ENCODE results near the gene SLC16A12.
A peak's percentile ranks its signal among the peaks of the same experiment; 100 is the strongest.
"Not testable (repeated sequence)": the region's sequence is repeated elsewhere in the genome, so short reads cannot be mapped to it uniquely, and the experiment has no call there.

SLC16A12 gene

GRCh38 chr10:89414879-89415821 is 120.2 kb downstream of the SLC16A12 start:
- DNase-seq, result no peak

DNA sequence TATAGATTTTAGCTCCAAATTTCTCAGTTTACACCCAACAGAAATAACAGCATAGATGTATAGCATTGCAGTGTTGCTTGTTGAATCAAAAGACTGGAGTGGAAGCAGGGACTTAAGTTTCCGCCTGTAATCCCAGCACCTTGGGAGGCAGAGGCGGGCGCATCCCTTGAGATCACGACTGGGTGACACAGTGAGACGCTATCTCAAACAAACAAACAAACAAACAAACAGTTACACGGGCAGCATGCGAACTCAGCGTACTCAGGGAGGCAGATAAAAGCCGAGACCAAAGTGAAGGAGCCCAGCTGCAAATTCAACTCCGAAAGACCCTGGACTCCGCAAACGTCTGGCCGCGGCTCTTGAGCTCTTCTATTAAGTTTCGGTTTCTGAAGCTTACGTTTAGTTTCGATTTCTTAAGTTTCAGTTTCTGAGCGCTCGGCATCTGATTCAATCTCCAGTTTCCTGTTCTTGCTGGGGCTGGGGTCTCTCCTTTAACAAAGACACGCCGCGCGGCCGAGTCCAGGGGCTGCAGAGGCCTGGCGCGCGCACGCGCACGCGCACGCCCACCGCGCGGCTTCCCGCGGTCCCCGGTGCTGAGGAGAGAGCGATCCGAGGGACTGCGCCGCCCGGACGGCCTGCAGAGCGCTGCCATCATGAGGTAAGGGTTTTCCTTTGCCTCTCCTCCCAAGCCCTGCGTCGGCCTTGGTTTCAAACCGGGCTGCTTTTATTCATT is 121.1 kb downstream of the SLC16A12 start, which contains the start of gene IFIT5:
Gene IFIT5, plus strand, starts transcription at position 423 of the 733 bp plus-strand sequence. Its CDS starts 231 bp downstream, at position 654.
- peak; percentile 35 for DNase-seq

GRCh38 chr10:89413398-89413912 is 121.9 kb downstream of the SLC16A12 start:
- no peak for DNase-seq

- DNase-seq, result not testable (repeated sequence)
Observed at GRCh38 chr10:89412276-89412675, 123.1 kb downstream of the SLC16A12 start.

DNA sequence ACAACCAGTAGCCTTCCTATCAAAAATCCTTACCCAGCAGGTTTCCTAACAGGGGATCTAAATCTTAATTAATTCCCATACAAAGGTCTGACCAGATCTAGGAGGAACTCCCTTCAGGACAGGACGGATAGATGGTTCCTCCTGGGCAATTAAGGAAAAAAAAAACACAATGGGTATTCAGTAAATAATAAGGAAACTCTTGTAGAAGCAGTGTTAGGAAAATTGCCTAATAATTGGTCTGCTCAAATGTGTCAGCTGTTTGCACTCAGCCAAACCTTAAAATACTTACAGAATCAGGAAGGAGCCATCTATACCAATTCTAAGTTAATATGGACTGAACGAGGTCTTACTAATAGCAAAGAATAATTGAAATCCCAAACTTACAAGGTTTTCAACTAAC is 124.3 kb downstream of the SLC16A12 start:
- DNase-seq, result peak; percentile 19

DNA sequence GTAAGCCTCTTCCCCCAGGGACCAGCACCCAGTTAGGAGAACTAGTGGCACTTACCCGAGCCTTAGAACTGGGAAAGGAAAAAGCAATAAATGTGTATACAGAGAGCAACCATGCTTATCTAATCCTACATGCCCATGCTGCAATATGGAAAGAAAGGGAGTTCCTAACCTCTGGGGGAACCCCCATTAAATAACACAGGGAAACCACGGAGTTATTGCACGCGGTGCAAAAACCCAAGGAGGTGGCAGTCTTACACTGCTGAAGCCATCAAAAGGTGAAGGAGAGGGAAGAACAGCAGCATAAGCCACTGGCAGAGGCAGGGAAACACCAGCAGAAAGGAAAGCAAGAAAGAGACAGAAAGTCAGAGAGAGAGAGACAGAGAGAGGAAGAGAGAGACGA is 124.8 kb downstream of the SLC16A12 start:
- DNase-seq, result not testable (repeated sequence)

DNA sequence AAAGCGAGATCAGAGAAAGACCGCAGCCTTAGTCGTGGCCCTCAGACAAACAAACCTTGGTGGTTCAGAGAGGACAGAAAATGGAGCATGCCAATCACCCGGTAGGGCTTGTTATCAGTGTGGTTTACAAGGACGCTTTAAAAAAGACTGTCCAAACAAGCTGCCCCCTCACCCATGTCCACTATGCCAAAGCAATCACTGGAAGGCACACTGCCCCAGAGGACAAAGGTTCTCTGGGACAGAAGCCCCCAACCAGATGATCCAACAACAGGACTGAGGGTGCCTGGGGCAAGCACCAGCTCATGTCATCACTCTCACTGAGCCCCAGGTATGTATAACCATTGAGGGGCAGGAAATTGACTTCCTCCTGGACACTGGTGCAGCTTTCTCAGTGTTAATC is 126.1 kb downstream of the SLC16A12 start:
- DNase-seq, result not testable (repeated sequence)

GRCh38 chr10:89407792-89408191 is 127.6 kb downstream of the SLC16A12 start:
- DNase-seq, result not testable (repeated sequence)

- not testable (repeated sequence) for DNase-seq
Observed at GRCh38 chr10:89406178-89406577, 129.2 kb downstream of the SLC16A12 start.

GRCh38 chr10:89404104-89405047 is 131.0 kb downstream of the SLC16A12 start:
- DNase-seq, result no peak

DNA sequence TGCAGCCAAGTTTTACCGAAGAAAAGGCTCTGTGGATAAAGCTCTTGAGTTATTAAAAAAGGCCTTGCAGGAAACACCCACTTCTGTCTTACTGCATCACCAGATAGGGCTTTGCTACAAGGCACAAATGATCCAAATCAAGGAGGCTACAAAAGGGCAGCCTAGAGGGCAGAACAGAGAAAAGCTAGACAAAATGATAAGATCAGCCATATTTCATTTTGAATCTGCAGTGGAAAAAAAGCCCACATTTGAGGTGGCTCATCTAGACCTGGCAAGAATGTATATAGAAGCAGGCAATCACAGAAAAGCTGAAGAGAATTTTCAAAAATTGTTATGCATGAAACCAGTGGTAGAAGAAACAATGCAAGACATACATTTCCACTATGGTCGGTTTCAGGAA is 132.4 kb downstream of the SLC16A12 start:
- DNase-seq, result no peak

DNA sequence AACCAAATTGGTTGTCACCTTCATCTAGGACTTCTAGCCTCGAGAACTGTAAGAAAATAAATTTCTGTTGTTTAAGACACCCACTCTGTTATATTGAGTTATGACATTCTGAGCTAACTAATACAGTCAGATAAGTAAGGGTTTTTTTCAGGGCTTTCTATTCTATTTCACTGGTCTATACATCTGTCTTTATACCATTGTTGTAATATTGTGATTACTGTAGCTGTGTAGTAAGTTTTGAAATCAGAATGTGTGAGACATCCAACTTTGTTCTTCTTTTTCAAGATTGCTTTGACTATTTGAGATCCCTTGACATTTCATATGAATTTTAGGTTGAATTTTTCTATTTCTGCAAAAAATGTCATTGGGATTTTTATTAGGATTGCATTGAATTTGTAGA is 135.4 kb downstream of the SLC16A12 start:
- DNase-seq, result no peak

DNA sequence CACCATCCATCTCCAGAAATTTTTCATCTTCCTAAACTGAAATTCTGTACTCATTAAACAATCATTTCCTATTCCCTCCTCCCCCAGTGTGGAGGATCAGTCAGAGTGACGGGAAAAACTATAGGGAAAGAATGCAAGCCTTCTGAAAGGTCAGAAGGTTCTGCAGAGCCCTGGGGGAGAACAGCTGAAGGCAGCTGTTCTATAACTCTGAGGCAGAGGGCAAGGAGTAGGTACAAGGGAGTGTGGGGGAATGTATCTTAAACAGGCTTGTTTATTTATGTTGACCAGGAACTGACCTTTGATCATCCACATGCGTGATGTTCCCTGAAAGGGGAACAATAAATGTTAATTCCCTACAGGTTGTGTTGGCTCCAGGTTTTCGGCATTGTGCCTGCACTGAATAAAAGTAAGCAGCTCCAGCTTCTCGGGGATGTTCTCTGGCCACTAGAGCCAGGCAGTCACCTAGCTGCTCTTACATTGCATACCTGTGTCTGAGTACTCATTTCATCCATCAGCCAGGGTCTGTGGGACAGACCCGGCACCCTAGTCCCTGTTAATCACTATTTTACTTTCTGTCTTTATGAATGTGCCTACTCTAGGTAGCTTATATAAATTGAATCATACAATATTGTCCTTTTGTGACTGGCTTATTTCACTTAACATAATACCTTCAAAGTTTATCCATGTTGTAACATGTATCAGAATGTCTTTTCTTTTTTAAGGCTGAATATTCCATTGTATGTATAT is 137.2 kb downstream of the SLC16A12 start:
- no peak for DNase-seq

- DNase-seq, result no peak
Observed at GRCh38 chr10:89395141-89395540, 140.3 kb downstream of the SLC16A12 start.

- peak; percentile 25 for DNase-seq
Observed at GRCh38 chr10:89393898-89394297, 141.5 kb downstream of the SLC16A12 start.

GRCh38 chr10:89392974-89393373 is 142.4 kb downstream of the SLC16A12 start:
- DNase-seq, result no peak

GRCh38 chr10:89391907-89392756 is 143.3 kb downstream of the SLC16A12 start, which contains the start of gene IFIT1:
IFIT1 (plus strand) TSS chr10:89392623; CDS start chr10:89392713, 90 bp downstream.
- peak; percentile 39 for DNase-seq

DNA sequence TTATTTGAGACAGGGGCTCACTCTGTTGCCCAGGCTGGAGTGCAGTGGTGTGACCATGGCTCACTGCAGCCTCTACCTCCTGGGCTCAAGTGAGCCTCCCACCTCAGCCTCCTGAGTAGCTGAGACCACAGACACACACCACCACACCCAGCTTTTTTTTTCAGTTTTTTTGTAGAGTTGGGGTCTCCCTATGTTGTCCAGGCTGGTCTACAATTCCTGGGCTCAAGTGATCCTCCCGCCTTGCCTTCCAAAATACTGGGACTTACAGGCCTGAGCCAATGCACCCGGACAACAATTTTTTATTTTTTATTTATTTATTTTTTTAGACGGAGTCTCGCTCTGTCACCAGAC is 144.2 kb downstream of the SLC16A12 start:
- not testable (repeated sequence) for DNase-seq

GRCh38 chr10:89390476-89391225 is 144.7 kb downstream of the SLC16A12 start:
- no peak for DNase-seq

DNA sequence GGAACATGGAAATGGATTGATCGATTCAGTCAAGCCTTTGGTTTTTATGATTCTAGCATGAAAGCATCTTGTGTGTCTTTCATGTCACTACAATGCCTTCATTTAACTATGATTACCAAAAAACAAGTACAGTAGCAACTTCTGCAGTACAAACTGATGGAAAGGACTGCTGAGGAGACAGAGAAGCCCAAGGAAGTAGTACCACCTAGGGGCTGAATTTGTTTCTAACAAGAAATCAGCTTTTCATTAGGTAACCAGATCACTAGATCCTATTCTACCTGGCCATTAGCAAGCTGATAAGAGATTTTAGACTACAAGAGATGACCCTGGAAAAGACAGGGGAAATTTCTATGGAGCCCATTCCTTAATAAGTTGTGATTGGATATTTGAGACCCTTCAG is 146.1 kb downstream of the SLC16A12 start:
- peak; percentile 12 for DNase-seq

Measured in NCI-H748 treated with DMSO at 0.1 percent for 48 hours (cell line).